HEK293 (cell line): ENCODE measurements around the gene EN2.

Experiments
- CTCF ChIA-PET: fragments of 350-600 bp; formaldehyde crosslinking; extraction: SDS; loops from one replicate; lab custom pipeline; 2021; ENCODE audit warnings: antibody characterized with exemption; lab: Yijun Ruan, JAX
- POLR2A ChIA-PET: fragments of 300-600 bp; formaldehyde crosslinking; extraction: SDS; loops from one replicate; lab custom pipeline; 2020; ENCODE audit warnings: antibody characterized with exemption, inconsistent platforms; lab: Yijun Ruan, JAX
- H3K27ac ChIP-seq: fragments of 200-500 bp; sonication (Bioruptor generic); 2 replicates; pipeline ENCODE4 v1.5.1; 2014; ENCODE audit warnings: low read depth, low read length, control low read depth, inconsistent platforms; ENCODE audit errors: extremely low read depth
- H3K36me3 ChIP-seq, 2 experiments: fragments of 200-500 bp in 1 of 2; sonication (Bioruptor generic) in 1 of 2; 1 replicate in 1 of 2; 2 replicates in 1 of 2; pipeline ENCODE4 v1.5.1; 2014 to 2017; ENCODE audit warnings: inconsistent platforms in 2 of 2, low read length in 2 of 2; ENCODE audit not compliant: control insufficient read depth in 2 of 2, insufficient read depth in 1 of 2
- H3K4me1 ChIP-seq: fragments of 200-500 bp; sonication (Bioruptor generic); 2 replicates; pipeline ENCODE4 v1.5.1; 2014; ENCODE audit warnings: mild to moderate bottlenecking, low read length, inconsistent platforms; ENCODE audit not compliant: control insufficient read depth, insufficient read depth
- H3K4me3 ChIP-seq: 2 replicates; pipeline ENCODE4 v1.5.1; 2011; ENCODE audit warnings: low read depth, mild to moderate bottlenecking, control low read depth, low read length, moderate library complexity
- H3K9me3 ChIP-seq: fragments of 200-500 bp; sonication (Bioruptor generic); 2 replicates; pipeline ENCODE4 v1.5.1; 2014; ENCODE audit warnings: low read depth, low read length, inconsistent platforms; ENCODE audit not compliant: control insufficient read depth, insufficient read depth
- EGR2 ChIP-seq: fragments of 450-650 bp; formaldehyde crosslinking; IDR thresholded peaks from 2 replicates; pipeline ENCODE4 v1.5.1; 2016; ENCODE audit warnings: low read depth, missing biosample characterization, missing genetic modification characterization
- KLF8 ChIP-seq: fragments of 450-650 bp; formaldehyde crosslinking; IDR thresholded peaks from 2 replicates; pipeline ENCODE4 v1.5.1; 2016; ENCODE audit warnings: missing biosample characterization, missing genetic modification characterization
- MEIS1 ChIP-seq: sonication (generic); formaldehyde crosslinking; IDR thresholded peaks from 2 replicates; pipeline ENCODE4 v1.8.1; 2022; ENCODE audit warnings: missing genetic modification reagents, mild to moderate bottlenecking, borderline replicate concordance
- SCRT2 ChIP-seq: fragments of 450-650 bp; formaldehyde crosslinking; IDR thresholded peaks from 2 replicates; pipeline ENCODE4 v1.5.1; 2016; ENCODE audit warnings: missing biosample characterization, missing genetic modification characterization
- ZBTB11 ChIP-seq: fragments of 450-650 bp; formaldehyde crosslinking; conservative IDR thresholded peaks from 2 replicates; pipeline ENCODE4 v1.5.1; 2016; ENCODE audit warnings: low read depth, missing biosample characterization, missing genetic modification characterization
- ZBTB8A ChIP-seq: fragments of 450-650 bp; formaldehyde crosslinking; IDR thresholded peaks from 2 replicates; pipeline ENCODE4 v1.5.1; 2016; ENCODE audit warnings: missing biosample characterization, missing genetic modification characterization
- ZFP37 ChIP-seq: fragments of 450-650 bp; formaldehyde crosslinking; IDR thresholded peaks from 2 replicates; pipeline ENCODE4 v1.5.1; 2016; ENCODE audit warnings: missing biosample characterization, missing genetic modification characterization
- ZNF148 ChIP-seq: fragments of 450-650 bp; formaldehyde crosslinking; IDR thresholded peaks from 2 replicates; pipeline ENCODE4 v1.5.0; 2017; ENCODE audit warnings: missing biosample characterization, missing genetic modification characterization, borderline replicate concordance
- ZNF274 ChIP-seq, 2 experiments: fragments of 200-500 bp in 1 of 2; fragments of 450-650 bp in 1 of 2; sonication (Bioruptor generic) in 1 of 2; formaldehyde crosslinking in 1 of 2; IDR thresholded peaks; 2 replicates each; pipeline versions ENCODE4 v1.5.1 to v1.6.1; 2014 to 2016; ENCODE audit warnings: borderline replicate concordance in 1 of 2, inconsistent platforms in 1 of 2, low read length in 1 of 2, missing biosample characterization in 1 of 2, missing genetic modification characterization in 1 of 2
- ZNF426 ChIP-seq: fragments of 450-650 bp; formaldehyde crosslinking; IDR thresholded peaks from 2 replicates; pipeline ENCODE4 v1.5.1; 2017; ENCODE audit warnings: missing biosample characterization, missing genetic modification characterization, mild to moderate bottlenecking, inconsistent platforms, moderate library complexity
- ZNF549 ChIP-seq: fragments of 450-650 bp; IDR thresholded peaks from 2 replicates; pipeline ENCODE4 v1.5.1; 2018; ENCODE audit warnings: missing biosample characterization, missing genetic modification characterization, mild to moderate bottlenecking, inconsistent platforms, moderate library complexity
- ZNF558 ChIP-seq: fragments of 450-650 bp; formaldehyde crosslinking; IDR thresholded peaks from 2 replicates; pipeline ENCODE4 v1.5.1; 2016; ENCODE audit warnings: missing biosample characterization, missing genetic modification characterization
- ZNF623 ChIP-seq: fragments of 450-650 bp; formaldehyde crosslinking; IDR thresholded peaks from 2 replicates; pipeline ENCODE4 v1.5.1; 2016; ENCODE audit warnings: missing biosample characterization, missing genetic modification characterization
- ZNF785 ChIP-seq: fragments of 450-650 bp; formaldehyde crosslinking; IDR thresholded peaks from 2 replicates; pipeline ENCODE4 v1.5.1; 2016; ENCODE audit warnings: missing biosample characterization, missing genetic modification characterization
- ZNF791 ChIP-seq: fragments of 450-650 bp; formaldehyde crosslinking; IDR thresholded peaks from 2 replicates; pipeline ENCODE4 v1.5.1; 2016; ENCODE audit warnings: missing biosample characterization, missing genetic modification characterization
- TF ChIP-seq, protein P1 (sequence below): fragments of 450-650 bp; formaldehyde crosslinking; IDR thresholded peaks from 2 replicates; pipeline ENCODE4 v1.5.1; 2016; ENCODE audit warnings: missing biosample characterization, missing genetic modification characterization
- TF ChIP-seq, protein P2 (sequence below): fragments of 450-650 bp; formaldehyde crosslinking; IDR thresholded peaks from 2 replicates; pipeline ENCODE4 v1.5.1; 2016; ENCODE audit warnings: missing biosample characterization, missing genetic modification characterization
- TF ChIP-seq, protein P3 (sequence below): fragments of 450-650 bp; formaldehyde crosslinking; IDR thresholded peaks from 2 replicates; pipeline ENCODE4 v1.5.1; 2016; ENCODE audit warnings: missing biosample characterization, missing genetic modification characterization, borderline replicate concordance
- TF ChIP-seq, protein P4 (sequence below): fragments of 450-650 bp; formaldehyde crosslinking; IDR thresholded peaks from 2 replicates; pipeline ENCODE4 v1.5.1; 2016; ENCODE audit warnings: missing biosample characterization, missing genetic modification characterization

EN2 gene

DNA sequence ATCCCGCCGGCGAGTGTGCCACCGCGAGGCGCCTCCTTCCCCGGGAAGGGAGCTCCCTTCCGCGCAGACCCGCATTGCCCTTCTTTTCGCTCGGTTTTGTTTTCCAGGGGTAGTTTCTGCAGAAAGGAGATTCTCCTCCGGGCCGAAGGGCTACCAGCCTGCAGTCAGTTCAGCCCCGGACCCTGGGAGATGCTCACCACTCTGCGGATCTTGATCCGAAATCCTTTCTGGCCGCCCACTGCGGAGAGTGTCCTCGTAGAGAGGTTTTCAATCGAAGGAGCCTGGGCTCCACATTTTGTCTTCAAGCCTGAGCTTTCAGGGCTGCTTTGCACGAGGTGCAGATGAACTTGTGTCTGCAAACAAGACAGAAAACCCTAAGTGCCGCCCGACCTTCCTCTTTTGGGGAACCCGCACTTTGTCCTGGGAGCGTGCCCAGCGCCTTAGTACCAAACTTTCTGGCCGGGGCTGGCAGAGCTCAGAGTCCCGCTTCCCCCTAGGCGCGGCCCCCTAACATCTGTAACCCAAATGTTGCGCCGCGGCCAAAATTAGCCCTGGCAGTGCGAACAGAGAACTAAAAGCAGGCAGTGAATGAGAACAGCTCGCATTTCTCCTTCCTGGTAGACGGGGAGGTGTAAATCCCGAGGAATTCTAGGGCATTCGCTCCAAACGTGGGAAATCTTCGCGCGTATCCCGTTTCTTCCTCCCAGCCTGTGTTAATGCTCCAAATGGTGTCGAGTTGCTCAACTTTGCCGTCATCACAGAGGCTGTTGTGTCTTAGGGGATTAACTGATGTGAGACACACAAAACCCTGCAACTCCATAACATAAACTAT lies 6.7 kb upstream of the EN2 start:
- no peaks in the 10 kb centered on the region for H3K36me3 ChIP-seq
- CTCF ChIA-PET: interaction anchor here (0.5 to 0.7 kb wide), 3 partner anchors 20 to 705 kb away, joined by 3 to 7 read pairs (median 4); no protein-coding TSS in a partner anchor

More for the DNA sequence above, 6.7 kb upstream of the EN2 start:
- POLR2A ChIA-PET: no interaction called here
- TF ChIP-seq, protein P1, sequence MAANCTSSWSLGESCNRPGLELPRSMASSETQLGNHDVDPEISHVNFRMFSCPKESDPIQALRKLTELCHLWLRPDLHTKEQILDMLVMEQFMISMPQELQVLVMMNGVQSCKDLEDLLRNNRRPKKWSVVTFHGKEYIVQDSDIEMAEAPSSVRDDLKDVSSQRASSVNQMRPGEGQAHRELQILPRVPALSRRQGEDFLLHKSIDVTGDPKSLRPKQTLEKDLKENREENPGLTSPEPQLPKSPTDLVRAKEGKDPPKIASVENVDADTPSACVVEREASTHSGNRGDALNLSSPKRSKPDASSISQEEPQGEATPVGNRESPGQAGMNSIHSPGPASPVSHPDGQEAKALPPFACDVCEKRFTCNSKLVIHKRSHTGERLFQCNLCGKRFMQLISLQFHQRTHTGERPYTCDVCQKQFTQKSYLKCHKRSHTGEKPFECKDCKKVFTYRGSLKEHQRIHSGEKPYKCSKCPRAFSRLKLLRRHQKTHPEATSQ (tag by site-specific recombination): no peak
- no peak for TF ChIP-seq ZNF623
- TF ChIP-seq SCRT2: no peak
- TF ChIP-seq ZNF549: no peak
- no peak for TF ChIP-seq KLF8 (tag by site-specific recombination)
- no peak for TF ChIP-seq ZBTB8A (tag by site-specific recombination)
- no peak for TF ChIP-seq ZNF274 (IDR thresholded peaks at IDR 0.05; ENCODE audit: low read length)
- no peak for TF ChIP-seq ZNF274 (tag by site-specific recombination; IDR thresholded peaks at IDR 0.05; ENCODE audit: borderline replicate concordance)
- TF ChIP-seq ZFP37 (tag by site-specific recombination): no peak
- TF ChIP-seq ZBTB11 (tag by site-specific recombination): no peak
- TF ChIP-seq, protein P2, sequence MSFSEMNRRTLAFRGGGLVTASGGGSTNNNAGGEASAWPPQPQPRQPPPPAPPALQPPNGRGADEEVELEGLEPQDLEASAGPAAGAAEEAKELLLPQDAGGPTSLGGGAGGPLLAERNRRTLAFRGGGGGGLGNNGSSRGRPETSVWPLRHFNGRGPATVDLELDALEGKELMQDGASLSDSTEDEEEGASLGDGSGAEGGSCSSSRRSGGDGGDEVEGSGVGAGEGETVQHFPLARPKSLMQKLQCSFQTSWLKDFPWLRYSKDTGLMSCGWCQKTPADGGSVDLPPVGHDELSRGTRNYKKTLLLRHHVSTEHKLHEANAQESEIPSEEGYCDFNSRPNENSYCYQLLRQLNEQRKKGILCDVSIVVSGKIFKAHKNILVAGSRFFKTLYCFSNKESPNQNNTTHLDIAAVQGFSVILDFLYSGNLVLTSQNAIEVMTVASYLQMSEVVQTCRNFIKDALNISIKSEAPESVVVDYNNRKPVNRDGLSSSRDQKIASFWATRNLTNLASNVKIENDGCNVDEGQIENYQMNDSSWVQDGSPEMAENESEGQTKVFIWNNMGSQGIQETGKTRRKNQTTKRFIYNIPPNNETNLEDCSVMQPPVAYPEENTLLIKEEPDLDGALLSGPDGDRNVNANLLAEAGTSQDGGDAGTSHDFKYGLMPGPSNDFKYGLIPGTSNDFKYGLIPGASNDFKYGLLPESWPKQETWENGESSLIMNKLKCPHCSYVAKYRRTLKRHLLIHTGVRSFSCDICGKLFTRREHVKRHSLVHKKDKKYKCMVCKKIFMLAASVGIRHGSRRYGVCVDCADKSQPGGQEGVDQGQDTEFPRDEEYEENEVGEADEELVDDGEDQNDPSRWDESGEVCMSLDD (tag by site-specific recombination): no peak
- TF ChIP-seq MEIS1: no peak
- TF ChIP-seq, protein P3, sequence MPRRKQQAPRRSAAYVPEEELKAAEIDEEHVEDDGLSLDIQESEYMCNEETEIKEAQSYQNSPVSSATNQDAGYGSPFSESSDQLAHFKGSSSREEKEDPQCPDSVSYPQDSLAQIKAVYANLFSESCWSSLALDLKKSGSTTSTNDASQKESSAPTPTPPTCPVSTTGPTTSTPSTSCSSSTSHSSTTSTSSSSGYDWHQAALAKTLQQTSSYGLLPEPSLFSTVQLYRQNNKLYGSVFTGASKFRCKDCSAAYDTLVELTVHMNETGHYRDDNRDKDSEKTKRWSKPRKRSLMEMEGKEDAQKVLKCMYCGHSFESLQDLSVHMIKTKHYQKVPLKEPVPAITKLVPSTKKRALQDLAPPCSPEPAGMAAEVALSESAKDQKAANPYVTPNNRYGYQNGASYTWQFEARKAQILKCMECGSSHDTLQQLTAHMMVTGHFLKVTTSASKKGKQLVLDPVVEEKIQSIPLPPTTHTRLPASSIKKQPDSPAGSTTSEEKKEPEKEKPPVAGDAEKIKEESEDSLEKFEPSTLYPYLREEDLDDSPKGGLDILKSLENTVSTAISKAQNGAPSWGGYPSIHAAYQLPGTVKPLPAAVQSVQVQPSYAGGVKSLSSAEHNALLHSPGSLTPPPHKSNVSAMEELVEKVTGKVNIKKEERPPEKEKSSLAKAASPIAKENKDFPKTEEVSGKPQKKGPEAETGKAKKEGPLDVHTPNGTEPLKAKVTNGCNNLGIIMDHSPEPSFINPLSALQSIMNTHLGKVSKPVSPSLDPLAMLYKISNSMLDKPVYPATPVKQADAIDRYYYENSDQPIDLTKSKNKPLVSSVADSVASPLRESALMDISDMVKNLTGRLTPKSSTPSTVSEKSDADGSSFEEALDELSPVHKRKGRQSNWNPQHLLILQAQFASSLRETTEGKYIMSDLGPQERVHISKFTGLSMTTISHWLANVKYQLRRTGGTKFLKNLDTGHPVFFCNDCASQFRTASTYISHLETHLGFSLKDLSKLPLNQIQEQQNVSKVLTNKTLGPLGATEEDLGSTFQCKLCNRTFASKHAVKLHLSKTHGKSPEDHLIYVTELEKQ (tag by site-specific recombination): no peak
- TF ChIP-seq ZNF558 (tag by site-specific recombination): no peak
- TF ChIP-seq ZNF148 (tag by site-specific recombination): no peak
- TF ChIP-seq ZNF426: no peak
- TF ChIP-seq ZNF785 (tag by site-specific recombination): no peak
- TF ChIP-seq, protein P4, sequence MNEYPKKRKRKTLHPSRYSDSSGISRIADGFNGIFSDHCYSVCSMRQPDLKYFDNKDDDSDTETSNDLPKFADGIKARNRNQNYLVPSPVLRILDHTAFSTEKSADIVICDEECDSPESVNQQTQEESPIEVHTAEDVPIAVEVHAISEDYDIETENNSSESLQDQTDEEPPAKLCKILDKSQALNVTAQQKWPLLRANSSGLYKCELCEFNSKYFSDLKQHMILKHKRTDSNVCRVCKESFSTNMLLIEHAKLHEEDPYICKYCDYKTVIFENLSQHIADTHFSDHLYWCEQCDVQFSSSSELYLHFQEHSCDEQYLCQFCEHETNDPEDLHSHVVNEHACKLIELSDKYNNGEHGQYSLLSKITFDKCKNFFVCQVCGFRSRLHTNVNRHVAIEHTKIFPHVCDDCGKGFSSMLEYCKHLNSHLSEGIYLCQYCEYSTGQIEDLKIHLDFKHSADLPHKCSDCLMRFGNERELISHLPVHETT (tag by site-specific recombination): no peak
- TF ChIP-seq EGR2 (tag by site-specific recombination): no peak
- TF ChIP-seq ZNF791 (tag by site-specific recombination): no peak
- Histone ChIP-seq H3K4me3 (no peak overlapping the region), H3K4me1 (no peaks in the 10 kb centered on the region; the same call in 1 of the 2 replicates), H3K9me3 (no peaks in the 10 kb centered on the region), H3K27ac (no peak overlapping the region)
